ENCODE data around the gene OR9Q2. TPM values are rescaled to one million over a fixed set of nuclear protein-coding genes. Genes with fewer than 3 reads are reported as not detected.

The OR9Q2 gene
- total and polyA plus RNA-seq, 2 of the 13 experiments (the other 11 are each of a cell fraction or from before 2014, with no cell fraction given) = not detected

DNA sequence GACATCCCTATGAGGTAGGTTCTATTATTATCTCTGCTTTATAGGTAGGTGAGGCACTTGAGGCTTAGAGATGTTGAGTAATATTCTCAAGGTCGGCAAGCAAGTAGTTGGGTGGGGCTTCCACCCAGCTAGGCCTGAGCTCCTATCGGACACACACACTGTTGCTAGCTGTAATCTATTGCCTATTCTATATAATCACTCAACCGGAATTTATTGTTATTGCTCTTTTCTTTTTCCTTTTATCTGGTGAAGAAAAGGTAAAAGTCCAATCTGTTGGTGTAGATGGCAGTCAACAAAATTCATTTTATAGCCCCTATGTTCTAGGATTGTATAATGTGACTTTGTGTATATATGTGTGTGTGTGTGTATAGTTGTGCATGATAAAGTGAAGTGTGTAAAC, 3.4 kb downstream of the OR9Q2 start:
- DNase-seq (ENCODE audit: low spot score) (no peak), ATAC-seq (no peak), FAIRE-seq (no peak)
- TF ChIP-seq, protein P1, sequence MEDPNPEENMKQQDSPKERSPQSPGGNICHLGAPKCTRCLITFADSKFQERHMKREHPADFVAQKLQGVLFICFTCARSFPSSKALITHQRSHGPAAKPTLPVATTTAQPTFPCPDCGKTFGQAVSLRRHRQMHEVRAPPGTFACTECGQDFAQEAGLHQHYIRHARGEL (CRISPR knock-in tag; IDR thresholded peaks at IDR 0.05) = no peak
- TF ChIP-seq YY1 (IDR thresholded peaks at IDR 0.05; ENCODE audit: insufficient read depth, insufficient replicate concordance, low read depth, low read length) (no peak), FOXA3 (CRISPR knock-in tag; IDR thresholded peaks at IDR 0.05) (no peak)
- Histone ChIP-seq H3K9me3 (ENCODE audit: low read length) (peaks cover 7% of the 10 kb centered on the region), H3K27ac (ENCODE audit: extremely low read length, insufficient read depth, low read length) (no peak overlapping the region), H3K36me3 (replicated peaks in 1 of 2; ENCODE audit: control insufficient read depth in 1 of 2, insufficient read depth in 2 of 2, low read length in 2 of 2) (no peaks in the 10 kb centered on the region), H3K79me2 (ENCODE audit: insufficient read depth, low read length) (no peaks in the 10 kb centered on the region), H3K4me2 (ENCODE audit: low read depth, low read length) (no peak overlapping the region), H2AFZ (ENCODE audit: low read length) (no peak overlapping the region), H3K9ac (ENCODE audit: insufficient read depth, low read depth, low read length) (no peak overlapping the region), H3K4me3 (replicated peaks in 1 of 3; ENCODE audit: insufficient read depth in 1 of 3, low read depth in 2 of 3, low read length in 3 of 3) (no peak overlapping the region), H3K27me3 (ENCODE audit: control insufficient read depth in 1 of 2, insufficient read depth in 2 of 2, low read length in 2 of 2) (peaks cover 0 to 1% of the 10 kb centered on the region in 2 experiments; a peak in 1 of 5 replicates), H4K20me1 (ENCODE audit: insufficient read depth, low read length) (no peaks in the 10 kb centered on the region), H3K4me1 (ENCODE audit: insufficient read depth, low read length) (peaks cover 5% of the 10 kb centered on the region; the same call in 1 of the 2 replicates)
- ChIA-PET CTCF (ENCODE audit: low intra/inter-chr PET ratio, low total read pairs) (no interaction called here), POLR2A (no interaction called here)
- intact Hi-C loops (cut with micrococcal nuclease; ENCODE audit: unreplicated experiment) (no loop called here), in situ Hi-C loops (cut with HindIII; ENCODE audit: extremely low pct_ligation_motif_present, low pct_unique_long_range_greater_than_20kb) (no loop called here)
- BruUV-seq (replicated peaks) = no TSS peak
- 27% methylated on average over 3 of the region's 3 CpGs for WGBS (ENCODE audit: low lambda C conversion rate)

DNA sequence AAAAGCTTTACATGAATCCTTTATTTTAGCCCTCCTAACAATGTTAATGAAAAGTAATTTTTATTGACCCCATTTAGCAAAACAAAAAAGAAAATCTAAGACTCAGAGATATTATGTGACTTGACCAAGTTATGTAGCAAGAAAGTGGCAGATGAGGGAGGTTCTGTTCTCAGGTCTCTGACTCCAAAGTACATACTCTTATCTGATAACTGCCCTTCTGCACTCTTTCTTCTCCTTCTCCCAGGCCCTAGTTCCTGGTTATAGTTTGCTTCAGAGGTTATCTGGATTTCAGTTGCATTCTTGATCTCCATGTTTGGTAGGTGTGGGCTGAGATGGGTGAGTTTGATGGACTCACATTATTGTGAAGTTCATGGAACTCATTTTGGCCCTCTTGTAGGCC, 4.5 kb downstream of the OR9Q2 start:
- in situ Hi-C loops (cut with HindIII; ENCODE audit: extremely low pct_ligation_motif_present, low pct_unique_long_range_greater_than_20kb) = no loop called here
- no TSS peak for BruUV-seq (replicated peaks)
- DNase-seq (ENCODE audit: low spot score) = no peak
- H3K27ac ChIP-seq (ENCODE audit: extremely low read length, insufficient read depth, low read length) = no peak overlapping the region
- no peaks in the 10 kb centered on the region for H4K20me1 ChIP-seq (ENCODE audit: insufficient read depth, low read length)
- no peak overlapping the region for H3K9ac ChIP-seq (ENCODE audit: insufficient read depth, low read depth, low read length)
- H3K79me2 ChIP-seq (ENCODE audit: insufficient read depth, low read length) = no peaks in the 10 kb centered on the region
- ATAC-seq = no peak
- H3K4me2 ChIP-seq (ENCODE audit: low read depth, low read length) = no peak overlapping the region
- H3K36me3 ChIP-seq (replicated peaks in 1 of 2; ENCODE audit: control insufficient read depth in 1 of 2, insufficient read depth in 2 of 2, low read length in 2 of 2) = no peaks in the 10 kb centered on the region
- POLR2A ChIA-PET = no interaction called here
- no peak overlapping the region for H3K4me3 ChIP-seq (replicated peaks in 1 of 3; ENCODE audit: insufficient read depth in 1 of 3, low read depth in 2 of 3, low read length in 3 of 3)
- peaks cover 19% of the 10 kb centered on the region for H3K9me3 ChIP-seq (ENCODE audit: low read length)
- intact Hi-C loops (cut with micrococcal nuclease; ENCODE audit: unreplicated experiment) = no loop called here
- no peak for FAIRE-seq
- peaks cover 5% of the 10 kb centered on the region; the same call in 1 of the 2 replicates for H3K4me1 ChIP-seq (ENCODE audit: insufficient read depth, low read length)
- TF ChIP-seq HOXD1 (CRISPR knock-in tag; IDR thresholded peaks at IDR 0.05) (no peak), SATB2 (CRISPR knock-in tag; IDR thresholded peaks at IDR 0.05) (no peak), IRF2 (CRISPR knock-in tag; IDR thresholded peaks at IDR 0.05) (no peak), ZNF101 (CRISPR knock-in tag; IDR thresholded peaks at IDR 0.05; ENCODE audit: borderline replicate concordance, low read depth) (no peak), ZNF670 (CRISPR knock-in tag; IDR thresholded peaks at IDR 0.05; ENCODE audit: borderline replicate concordance) (no peak), ATAD3A (CRISPR knock-in tag; IDR thresholded peaks at IDR 0.05) (no peak), FOXO1 (CRISPR knock-in tag; IDR thresholded peaks at IDR 0.05) (no peak)
- no peak overlapping the region for H2AFZ ChIP-seq (ENCODE audit: low read length)
- H3K27me3 ChIP-seq (ENCODE audit: control insufficient read depth in 1 of 2, insufficient read depth in 2 of 2, low read length in 2 of 2) = peaks cover 0 to under 1% of the 10 kb centered on the region in 2 experiments; a peak in 1 of 5 replicates
- CTCF ChIA-PET (ENCODE audit: low intra/inter-chr PET ratio, low total read pairs) = no interaction called here

Data from HepG2 (cell line).